LNCAP (cell line): ENCODE data around the gene YIPF1.

Experiments
- TF ChIP-seq, protein P1 (sequence below): fragments of 450-650 bp; IDR thresholded peaks from 2 replicates; pipeline ENCODE4 v1.5.1; 2017; ENCODE audit warnings: mild to moderate bottlenecking

Gene YIPF1

DNA sequence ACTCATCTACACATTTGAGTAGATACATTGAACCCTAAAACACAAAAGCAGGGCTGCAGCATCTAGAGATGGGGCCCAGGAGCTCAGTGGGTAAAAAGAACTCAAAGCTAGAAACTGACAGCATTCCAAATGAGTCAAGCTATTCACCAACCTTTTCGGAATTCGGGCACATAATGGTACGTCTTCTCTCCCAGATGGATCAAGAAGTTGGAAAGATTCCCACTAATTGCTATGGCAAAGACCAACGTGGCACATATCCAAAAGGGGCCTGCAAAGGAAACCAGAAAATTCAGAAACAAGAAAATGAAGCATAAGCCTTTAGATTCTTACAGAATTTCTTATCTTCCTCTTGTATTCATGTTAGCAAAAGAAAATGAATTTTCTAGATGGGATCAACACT, 18.4 kb downstream of the YIPF1 start:
- TF ChIP-seq, protein P1, sequence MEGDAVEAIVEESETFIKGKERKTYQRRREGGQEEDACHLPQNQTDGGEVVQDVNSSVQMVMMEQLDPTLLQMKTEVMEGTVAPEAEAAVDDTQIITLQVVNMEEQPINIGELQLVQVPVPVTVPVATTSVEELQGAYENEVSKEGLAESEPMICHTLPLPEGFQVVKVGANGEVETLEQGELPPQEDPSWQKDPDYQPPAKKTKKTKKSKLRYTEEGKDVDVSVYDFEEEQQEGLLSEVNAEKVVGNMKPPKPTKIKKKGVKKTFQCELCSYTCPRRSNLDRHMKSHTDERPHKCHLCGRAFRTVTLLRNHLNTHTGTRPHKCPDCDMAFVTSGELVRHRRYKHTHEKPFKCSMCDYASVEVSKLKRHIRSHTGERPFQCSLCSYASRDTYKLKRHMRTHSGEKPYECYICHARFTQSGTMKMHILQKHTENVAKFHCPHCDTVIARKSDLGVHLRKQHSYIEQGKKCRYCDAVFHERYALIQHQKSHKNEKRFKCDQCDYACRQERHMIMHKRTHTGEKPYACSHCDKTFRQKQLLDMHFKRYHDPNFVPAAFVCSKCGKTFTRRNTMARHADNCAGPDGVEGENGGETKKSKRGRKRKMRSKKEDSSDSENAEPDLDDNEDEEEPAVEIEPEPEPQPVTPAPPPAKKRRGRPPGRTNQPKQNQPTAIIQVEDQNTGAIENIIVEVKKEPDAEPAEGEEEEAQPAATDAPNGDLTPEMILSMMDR = no peak

GRCh38 chr1:53869454-53870117, 20.0 kb downstream of the YIPF1 start:
- TF ChIP-seq, protein P1 = no peak

DNA sequence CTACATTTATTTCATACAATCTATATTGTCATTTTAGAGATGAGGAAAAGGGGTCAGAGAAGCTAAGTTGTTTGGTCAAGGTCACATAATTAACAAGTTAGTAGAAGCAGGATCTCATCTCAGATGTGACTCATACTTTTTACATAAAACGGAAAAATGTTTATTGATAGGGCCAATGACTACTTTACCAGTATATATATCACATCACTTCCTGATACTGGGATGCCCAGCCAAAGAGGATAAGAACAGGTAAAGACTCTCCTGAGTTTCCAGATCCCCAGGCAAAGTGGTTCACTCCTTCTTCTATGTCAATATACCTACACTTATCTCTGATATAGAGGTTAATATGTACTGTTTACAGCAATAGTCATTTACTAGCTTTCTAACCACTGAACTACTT, 21.0 kb downstream of the YIPF1 start:
- TF ChIP-seq, protein P1 = no peak

- TF ChIP-seq, protein P1 = no peak
Observed at GRCh38 chr1:53862507-53862906, 27.1 kb downstream of the YIPF1 start.

DNA sequence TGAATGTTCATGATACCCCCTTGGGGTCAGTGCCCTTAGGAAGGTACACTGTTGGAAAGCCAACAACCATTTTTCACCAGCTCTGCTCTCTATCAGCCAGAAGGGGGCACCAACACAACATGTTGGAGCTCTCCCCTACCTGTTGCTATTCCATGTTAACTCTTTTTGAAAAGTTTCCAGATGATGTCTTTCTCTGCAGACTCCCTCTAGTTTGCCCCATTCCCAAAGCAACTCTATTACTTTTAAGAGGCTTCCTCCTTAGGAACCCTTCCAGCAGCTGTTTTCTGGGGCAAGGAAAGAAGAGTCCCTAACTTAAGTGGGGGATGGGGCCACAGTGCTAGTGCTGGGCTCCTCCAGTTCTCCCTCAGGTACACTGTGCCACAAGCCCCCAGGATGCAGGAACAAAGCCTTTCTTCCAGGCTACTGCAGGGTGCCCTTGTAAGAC, 28.6 kb downstream of the YIPF1 start:
- TF ChIP-seq, protein P1 = peak; percentile 94

DNA sequence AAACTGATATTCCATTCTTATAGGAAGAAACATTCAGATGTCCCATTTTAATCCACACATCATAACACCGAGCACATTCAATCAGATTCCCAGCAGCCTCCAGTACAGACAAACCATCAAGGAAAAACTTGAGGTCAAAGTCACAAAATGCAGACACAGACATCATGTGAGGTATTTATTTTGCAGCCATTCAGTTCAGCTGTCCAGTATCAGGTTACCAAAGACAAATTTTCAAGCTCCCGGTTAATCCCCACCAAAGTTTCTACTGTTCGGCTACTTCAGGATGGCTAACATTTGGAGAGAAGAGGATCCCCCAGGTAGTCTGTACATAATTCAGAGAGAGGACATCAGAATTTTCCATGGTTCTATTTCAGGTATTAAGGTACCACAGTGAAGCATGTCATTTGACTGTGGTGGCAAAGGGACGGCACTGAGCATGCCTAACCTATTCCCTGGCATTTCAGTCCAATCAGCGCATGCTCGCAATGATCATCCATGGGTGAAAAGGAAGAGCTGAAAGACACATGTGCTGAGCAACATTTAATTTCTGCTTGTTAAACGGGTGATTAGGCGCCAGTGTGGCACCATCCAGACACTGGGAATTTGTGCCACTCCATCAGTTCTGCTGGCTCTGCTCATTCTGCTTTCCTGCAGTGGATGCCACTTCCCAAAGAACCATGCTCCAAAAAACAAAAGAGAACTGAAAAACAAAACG, 37.9 kb downstream of the YIPF1 start:
- TF ChIP-seq, protein P1 = no peak

DNA sequence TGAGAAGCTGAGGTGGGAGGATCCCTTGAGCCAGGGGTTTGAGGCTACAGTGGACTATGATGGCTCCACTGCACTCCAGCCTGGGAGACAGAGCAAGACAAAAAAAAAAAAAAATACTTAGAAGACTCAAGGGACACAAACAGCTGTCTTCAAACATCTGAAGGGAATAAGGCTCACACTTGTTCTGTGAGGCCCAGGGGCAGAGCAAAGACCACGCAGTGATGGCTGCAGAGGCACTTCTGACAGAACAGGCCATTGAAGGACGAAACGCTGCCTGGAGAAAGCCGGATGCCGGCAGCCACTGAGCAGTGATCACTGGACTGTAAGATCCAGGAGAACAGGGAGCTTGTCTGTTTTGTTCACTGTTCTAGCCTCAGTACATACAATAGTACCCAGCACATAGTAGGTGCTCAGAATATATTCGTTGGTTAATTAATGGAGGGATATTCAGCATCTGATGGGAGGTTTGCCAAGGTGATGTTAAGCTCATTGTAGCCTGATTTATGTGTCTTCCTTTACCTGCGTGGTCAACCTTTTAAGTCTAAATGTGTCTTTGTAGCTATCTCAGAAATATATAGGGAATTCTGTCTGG, 39.4 kb downstream of the YIPF1 start:
- TF ChIP-seq, protein P1 = no peak
